Measurements from ENCODE around the gene ANKRD11.
"Not testable (repeated sequence)": the region's sequence is repeated elsewhere in the genome, so short reads cannot be mapped to it uniquely, and the experiment has no call there.

ANKRD11 gene

DNA sequence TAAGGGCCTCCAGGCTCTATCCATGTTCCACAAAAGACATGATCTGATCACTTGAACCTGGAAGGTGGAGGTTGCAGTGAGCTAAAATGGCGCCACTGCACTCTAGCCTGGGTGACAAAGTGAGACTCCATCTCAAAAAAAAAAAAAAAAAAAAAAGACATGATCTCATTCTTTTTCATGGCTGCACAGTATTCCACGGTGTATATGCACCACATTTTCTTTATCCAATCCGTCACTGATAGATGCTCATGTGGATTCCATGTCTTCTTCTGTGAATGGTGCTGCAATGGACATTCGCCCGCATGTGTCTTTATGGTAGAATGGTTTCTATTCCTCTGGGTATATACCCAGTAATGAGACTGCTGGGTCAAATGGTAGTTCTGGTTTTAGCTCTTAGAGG is 124.4 kb downstream of the ANKRD11 start:
- DNase-seq (ENCODE audit: low read depth in 2 of 2), result no peak

GRCh38 chr16:89365044-89365467 is 125.3 kb downstream of the ANKRD11 start:
- no peak for DNase-seq (ENCODE audit: low read depth in 2 of 2)

GRCh38 chr16:89364606-89365005 is 125.8 kb downstream of the ANKRD11 start:
- no peak for DNase-seq (ENCODE audit: low read depth in 2 of 2)

- DNase-seq (ENCODE audit: low read depth in 2 of 2), result no peak
Observed at GRCh38 chr16:89363621-89364393, 126.6 kb downstream of the ANKRD11 start.

DNA sequence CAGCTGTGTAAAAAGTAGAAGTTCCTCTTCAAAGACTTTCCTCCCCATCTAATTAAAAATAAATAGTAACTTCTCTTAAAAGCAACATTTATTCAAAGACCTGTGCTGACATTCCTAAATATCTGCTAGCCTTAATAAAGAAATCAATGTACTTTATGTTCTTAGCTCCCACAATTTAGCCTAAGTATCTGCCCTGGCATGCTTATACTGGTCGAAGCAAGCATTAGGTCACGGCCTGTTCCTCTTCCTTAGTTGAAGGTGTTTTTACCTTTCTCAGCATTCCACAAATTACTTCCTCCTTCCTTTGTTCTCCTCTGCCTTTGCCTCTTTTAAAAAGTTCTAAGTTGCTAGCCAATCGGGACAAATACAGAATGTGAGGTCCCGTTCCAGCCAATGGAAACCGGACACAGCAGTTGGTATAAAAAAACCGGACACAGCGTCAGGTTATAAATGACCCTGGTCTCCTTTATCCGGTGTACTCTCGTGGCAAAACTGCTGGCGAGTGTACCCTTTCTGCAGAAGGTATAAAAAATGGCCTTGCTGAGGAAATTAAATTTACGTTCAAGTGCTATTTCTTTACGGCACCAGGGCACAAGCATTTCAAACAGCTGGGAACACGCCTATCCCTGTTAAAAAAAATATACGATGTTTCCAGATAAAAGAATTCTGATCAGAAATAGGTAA is 127.7 kb downstream of the ANKRD11 start:
- DNase-seq (ENCODE audit: low read depth in 2 of 2), result not testable (repeated sequence)

- no peak for DNase-seq (ENCODE audit: low read depth in 2 of 2)
Observed at GRCh38 chr16:89361751-89362539, 128.4 kb downstream of the ANKRD11 start.

DNA sequence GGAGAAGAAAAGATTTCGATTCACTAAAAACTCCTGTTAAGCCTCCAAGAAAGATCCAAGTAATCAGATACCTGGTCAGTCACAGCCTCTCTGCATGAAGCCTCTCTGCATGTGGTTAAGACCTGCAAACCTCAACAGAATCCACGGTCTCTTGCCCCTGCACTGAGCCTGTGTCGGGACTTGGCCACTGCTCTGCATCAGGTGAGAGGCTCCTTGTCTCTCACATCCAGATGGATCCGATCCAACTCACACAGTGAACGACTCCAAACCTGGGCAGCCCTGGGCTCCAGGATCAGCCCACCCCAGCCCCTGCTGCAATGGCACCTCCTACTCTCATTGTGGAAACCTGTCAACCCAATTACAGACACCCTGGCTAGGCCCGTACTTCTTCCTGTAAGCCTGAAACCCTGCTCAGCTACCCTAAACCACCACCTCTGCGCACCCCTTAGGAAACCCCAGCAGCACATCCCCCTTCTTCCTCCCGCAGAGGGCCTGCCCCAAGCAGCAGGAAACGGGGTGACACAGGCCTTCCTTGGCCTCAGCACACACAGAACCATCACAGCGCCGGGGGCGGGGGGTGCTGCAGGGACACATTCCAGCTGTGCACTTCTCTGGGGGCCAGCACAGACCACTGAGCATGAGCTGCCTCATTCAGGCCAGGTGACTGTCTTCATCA is 129.5 kb downstream of the ANKRD11 start:
- DNase-seq (ENCODE audit: low read depth in 2 of 2), result peak; percentile 57 to 65

DNA sequence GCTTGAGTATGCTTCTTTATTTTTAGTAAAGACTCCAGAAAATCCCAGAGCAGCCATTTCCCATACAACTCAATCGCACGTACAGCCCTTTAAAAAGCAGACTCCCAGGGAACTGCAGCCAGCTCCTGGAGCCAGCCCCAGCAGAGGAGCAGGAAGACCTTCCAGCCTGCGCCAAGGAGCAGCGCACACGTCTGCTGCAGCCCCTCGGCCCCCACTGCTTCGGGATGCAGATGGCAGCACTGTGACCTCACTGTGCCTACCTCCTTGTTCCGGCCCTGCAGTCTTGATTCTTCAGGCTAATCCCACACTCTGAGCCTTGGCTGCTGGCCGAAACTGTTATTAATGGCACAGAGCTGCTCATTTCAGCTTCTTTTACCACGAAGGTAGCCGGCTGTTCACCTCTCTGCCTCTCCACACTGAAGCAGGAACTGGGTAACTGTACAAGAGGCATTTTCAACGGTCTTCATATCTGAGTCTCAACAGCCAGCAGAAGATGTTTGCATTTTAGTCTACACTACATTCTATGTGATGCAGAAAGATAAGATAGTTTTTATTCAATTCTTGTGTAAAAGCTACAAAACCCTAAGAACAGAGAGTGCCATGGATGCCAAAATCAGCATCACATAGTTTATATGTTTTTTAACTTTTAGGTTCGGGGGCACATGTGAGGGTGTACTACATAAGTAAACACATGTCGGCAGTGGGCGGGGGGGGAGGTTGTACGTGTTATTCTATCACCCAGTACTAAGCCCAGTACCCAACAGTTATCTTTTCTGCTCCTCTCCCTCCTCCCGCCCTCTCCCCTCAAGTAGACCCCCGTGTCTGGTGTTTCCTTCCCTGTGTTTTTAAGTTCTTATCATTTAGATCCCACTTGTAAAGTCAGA is 130.9 kb downstream of the ANKRD11 start:
- no peak for DNase-seq (ENCODE audit: low read depth in 2 of 2)

DNA sequence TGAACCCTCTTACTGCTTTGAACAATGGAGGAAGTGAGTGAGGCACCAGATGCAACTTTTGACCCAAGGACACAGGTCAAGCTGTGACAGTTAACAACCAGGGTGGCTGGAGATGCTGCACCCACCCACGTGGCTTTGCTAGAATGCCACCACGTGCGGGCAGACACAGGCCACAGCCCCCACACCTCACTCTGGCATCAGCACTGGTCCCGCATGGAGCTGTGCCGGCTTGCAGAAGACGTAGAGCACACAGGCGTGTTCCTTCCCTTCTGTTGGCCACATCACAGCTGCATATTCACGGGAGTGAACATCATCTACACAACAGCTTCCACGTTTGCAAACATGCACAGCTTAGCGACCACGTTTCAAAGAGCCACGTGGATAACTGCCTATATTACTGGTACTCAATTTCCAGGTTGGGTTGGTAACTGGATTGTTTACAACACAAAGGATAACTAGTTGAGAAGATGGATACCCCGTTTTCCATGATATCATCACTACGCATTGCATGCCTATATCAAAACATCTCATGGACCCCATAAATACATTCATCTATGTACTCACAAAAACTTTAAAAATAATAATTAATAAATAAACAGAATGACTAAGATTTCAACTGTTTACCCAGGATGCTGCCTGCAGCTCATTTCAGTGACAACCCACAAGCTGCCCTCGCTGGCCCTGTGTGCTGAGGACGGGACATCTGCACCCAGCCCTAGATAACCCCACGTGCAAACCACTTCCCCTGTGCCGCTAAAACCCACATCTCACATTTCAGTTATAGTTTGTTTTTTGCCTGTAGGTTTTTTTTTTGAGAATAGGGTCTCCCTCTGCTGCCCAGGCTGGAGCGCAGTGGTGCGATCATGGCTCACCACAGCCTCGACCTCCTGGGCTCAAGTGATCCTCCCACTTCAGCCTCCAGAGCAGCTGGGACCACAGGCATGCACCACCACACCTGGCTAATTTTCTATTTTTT is 132.0 kb downstream of the ANKRD11 start:
- no peak for DNase-seq (ENCODE audit: low read depth in 2 of 2)

DNA sequence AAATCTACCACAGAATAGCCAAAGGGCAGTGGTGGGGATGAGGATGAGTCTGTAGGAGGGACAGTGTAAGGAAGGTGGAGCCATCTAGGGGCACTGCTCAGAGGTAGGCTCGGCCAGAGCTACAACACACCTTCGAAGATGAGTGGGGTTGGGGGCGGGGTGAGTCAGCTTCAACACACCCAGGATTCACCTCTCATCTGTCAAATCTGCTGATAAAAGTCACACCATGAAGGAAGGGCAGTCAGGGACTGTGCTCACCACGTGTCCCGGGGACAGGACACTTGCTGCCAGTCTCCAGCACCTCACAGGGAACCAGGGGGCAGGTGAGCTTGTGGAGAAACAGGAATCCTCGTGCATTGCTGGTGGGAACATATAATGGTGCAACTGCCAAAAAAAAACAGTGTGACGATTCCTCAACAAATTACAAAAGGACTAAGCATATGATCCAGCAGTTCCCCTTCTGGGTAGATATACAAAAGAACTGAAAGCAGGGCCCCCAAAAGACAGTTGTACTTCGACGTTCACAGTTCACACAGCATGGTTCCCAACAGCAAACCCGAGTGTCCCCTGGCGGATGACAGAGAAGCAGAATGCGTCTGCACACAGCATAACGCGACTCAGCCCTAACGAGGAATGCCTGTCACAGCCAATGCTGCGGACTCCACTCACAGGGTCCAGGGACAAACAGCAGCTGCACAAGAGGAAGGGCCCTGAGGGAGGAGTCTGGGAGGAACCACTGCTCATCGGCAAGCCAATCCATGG is 133.1 kb downstream of the ANKRD11 start:
- DNase-seq (ENCODE audit: low read depth in 2 of 2), result peak; percentile 40 to 52

GRCh38 chr16:89355686-89356085 is 134.7 kb downstream of the ANKRD11 start:
- no peak for DNase-seq (ENCODE audit: low read depth in 2 of 2)

DNA sequence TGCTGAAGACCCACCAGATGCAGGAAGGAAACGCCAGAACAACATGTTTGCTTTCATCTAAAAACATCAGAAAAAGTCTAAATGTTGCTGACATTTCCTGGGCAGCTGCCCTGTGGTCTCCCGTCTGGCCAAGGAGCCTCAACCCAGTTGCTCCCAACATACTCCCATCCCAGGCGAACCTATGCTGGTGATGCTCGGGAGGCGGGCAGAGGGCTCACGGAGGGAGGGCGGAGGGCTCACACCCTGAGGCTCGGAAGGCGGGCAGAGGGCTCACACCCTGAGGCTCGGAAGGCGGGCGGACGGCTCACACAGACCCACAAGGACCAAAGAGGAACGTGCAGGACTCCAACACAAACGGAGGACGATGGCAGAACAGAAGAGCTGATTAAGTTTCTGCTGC is 135.4 kb downstream of the ANKRD11 start:
- DNase-seq (ENCODE audit: low read depth in 2 of 2), result no peak

- no peak for DNase-seq (ENCODE audit: low read depth in 2 of 2)
Observed at GRCh38 chr16:89354325-89354724, 136.0 kb downstream of the ANKRD11 start.

DNA sequence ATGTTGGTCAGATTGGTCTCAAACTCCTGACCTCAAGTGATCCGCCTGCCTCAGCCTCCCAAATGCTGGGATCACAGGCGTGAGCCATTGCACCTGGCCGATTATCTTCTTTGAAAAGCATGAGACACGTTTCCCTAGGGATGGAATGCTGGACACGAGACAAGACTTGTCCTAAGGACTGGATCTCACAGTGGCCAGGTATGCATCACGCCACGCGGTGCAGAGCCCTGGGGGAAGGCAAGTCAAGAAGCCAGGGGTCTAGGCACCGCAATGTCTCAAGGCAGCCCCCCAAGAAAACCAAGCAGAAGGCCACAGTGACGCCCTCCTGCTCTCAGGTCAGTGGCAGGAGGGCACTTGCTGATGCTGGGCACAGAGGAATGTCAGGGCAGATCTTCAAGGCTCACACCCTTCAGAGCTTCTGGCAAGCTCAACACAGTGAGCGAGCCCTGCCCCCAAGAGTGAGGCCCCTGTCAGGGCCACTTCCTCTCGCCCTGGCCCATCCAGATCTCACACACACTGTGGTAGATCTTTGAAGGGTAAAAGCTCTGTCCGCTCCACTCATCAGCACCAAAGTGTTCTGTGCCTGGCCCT is 138.2 kb downstream of the ANKRD11 start:
- no peak for DNase-seq (ENCODE audit: low read depth in 2 of 2)

- DNase-seq (ENCODE audit: low read depth in 2 of 2), result no peak
Observed at GRCh38 chr16:89351645-89352044, 138.7 kb downstream of the ANKRD11 start.

DNA sequence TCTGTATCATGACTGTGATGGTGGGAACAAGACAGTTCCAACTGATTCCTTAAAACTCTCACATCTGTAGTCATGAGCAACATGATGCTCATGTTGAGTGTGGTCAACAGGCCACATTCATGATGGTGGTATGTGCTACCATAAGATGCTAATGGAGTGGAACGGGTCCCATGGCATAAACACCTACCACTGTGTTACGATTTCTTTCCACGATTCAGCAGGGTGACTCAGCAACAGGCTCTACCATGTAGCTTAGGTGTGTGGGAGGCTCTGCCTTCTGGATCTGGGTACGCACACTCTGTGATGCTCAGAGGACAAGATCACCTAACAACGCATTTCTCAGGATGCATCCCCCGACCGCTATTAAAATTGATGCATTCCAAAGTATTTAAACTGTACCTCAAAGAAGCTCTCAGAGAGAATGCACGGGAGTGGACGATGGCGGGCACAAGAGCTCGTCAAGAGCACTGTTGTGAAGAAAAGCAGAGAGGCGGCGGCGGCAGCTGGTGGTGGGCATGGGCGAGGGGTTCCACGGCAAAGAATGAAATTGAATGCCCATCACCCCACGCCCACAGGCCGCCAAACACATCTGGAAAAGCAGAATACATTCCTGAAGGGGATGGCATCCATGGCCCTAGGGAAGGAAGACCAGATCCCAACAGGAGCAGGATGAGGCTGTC is 139.5 kb downstream of the ANKRD11 start:
- DNase-seq (ENCODE audit: low read depth in 2 of 2), result peak in 1 of 2 donors; percentile 59

- no peak for DNase-seq (ENCODE audit: low read depth in 2 of 2)
Observed at GRCh38 chr16:89349947-89350633, 140.3 kb downstream of the ANKRD11 start.
